ENCODE data around the gene INPP5E.

The INPP5E gene

GRCh38 chr9:136482793-136483588 is 43.3 kb upstream of the INPP5E start, which contains the start of gene SEC16A:
SEC16A (minus strand) TSS chr9:136483040; CDS start chr9:136477615, 5,425 bp downstream.
- Histone ChIP-seq H3K27me3 (no peaks in the 10 kb centered on the region), H3K9me3 (no peaks in the 10 kb centered on the region), H3K4me1 (peaks cover 0 to 43% (median 35%) of the 10 kb centered on the region in 4 donors), H3K4me3 (peak within 1 kb of the TSS; percentile 83 to 98), H3K36me3 (peaks cover 0 to 18% (median under 1%) of the 10 kb centered on the region in 3 donors), H3K27ac (peak within 1 kb of the TSS; percentile 96 to 99)
- no peak for TF ChIP-seq CTCF (IDR thresholded peaks at IDR 0.05)
- peak; percentile 99 for DNase-seq
- intact Hi-C loops (cut with DNase I; ENCODE audit: low total_unique reads), result no loop called here

- intact Hi-C loops (cut with DNase I; ENCODE audit: low total_unique reads), result no loop called here
These were observed 42.6 kb upstream of the INPP5E start for GRCh38 chr9:136482046-136482792.

GRCh38 chr9:136481558-136481957 is 41.9 kb upstream of the INPP5E start:
- no peak for DNase-seq
- no peaks in the 10 kb centered on the region for H3K9me3 ChIP-seq
- peaks cover 9 to 32% (median 15%) of the 10 kb centered on the region in 3 donors for H3K36me3 ChIP-seq
- H3K4me3 ChIP-seq, result peak overlapping the region; percentile 83 to 98
- intact Hi-C loops (cut with DNase I; ENCODE audit: low total_unique reads), result no loop called here
- H3K27ac ChIP-seq, result no peak overlapping the region
- no peak for TF ChIP-seq CTCF (IDR thresholded peaks at IDR 0.05)
- no peaks in the 10 kb centered on the region for H3K27me3 ChIP-seq
- peaks cover 0 to 38% (median 26%) of the 10 kb centered on the region in 4 donors for H3K4me1 ChIP-seq

More at GRCh38 chr9:136482046-136482792, 42.6 kb upstream of the INPP5E start:
- peak overlapping the region; percentile 83 to 98 for H3K4me3 ChIP-seq
- peaks cover 2 to 26% (median 8%) of the 10 kb centered on the region in 3 donors for H3K36me3 ChIP-seq
- H3K27ac ChIP-seq, result peak overlapping the region; percentile 96 to 99
- no peak for TF ChIP-seq CTCF (IDR thresholded peaks at IDR 0.05)
- no peaks in the 10 kb centered on the region for H3K9me3 ChIP-seq
- no peaks in the 10 kb centered on the region for H3K27me3 ChIP-seq
- DNase-seq, result peak in 1 of 2 donors; percentile 49
- peaks cover 0 to 38% (median 28%) of the 10 kb centered on the region in 4 donors for H3K4me1 ChIP-seq

GRCh38 chr9:136476369-136477150 is 36.9 kb upstream of the INPP5E start:
- Histone ChIP-seq H3K27me3 (no peaks in the 10 kb centered on the region), H3K4me3 (no peak overlapping the region), H3K9me3 (no peaks in the 10 kb centered on the region), H3K36me3 (peaks cover 52 to 82% (median 65%) of the 10 kb centered on the region in 3 donors), H3K4me1 (peaks cover 0 to 14% (median 5%) of the 10 kb centered on the region in 4 donors), H3K27ac (no peak overlapping the region)
- no peak for TF ChIP-seq CTCF (IDR thresholded peaks at IDR 0.05)
- intact Hi-C loops (cut with DNase I; ENCODE audit: low total_unique reads), result no loop called here
- DNase-seq, result no peak
